CD14-positive monocyte (primary cell): ENCODE results near the gene HS6ST1. TPM values are rescaled to one million over a fixed set of nuclear protein-coding genes. Genes with fewer than 3 reads are reported as not detected.

Experiments
- DNase-seq, 3 donors: peaks; one replicate each; pipeline ENCODE4 v3.0.0-alpha.2; 2011 to 2022
- H2AFZ ChIP-seq: 2 replicates; pipeline ENCODE4 v1.6.0; 2012; ENCODE audit warnings: mild to moderate bottlenecking, low read depth, low read length, inconsistent platforms; ENCODE audit not compliant: insufficient read depth, poor library complexity, severe bottlenecking
- H3K27ac ChIP-seq, 2 donors: 1 replicate in 1 of 2; 2 replicates in 1 of 2; pipeline ENCODE4 v1.5.1; 2012 to 2013; ENCODE audit warnings: low read length in 2 of 2, control low read depth in 1 of 2, inconsistent platforms in 1 of 2, low read depth in 1 of 2, mild to moderate bottlenecking in 1 of 2
- H3K27me3 ChIP-seq, 2 donors: one replicate each; pipeline versions ENCODE4 v1.6.0 to v1.6.1; 2011 to 2013; ENCODE audit warnings: low read length in 2 of 2; ENCODE audit not compliant: control insufficient read depth in 2 of 2, insufficient read depth in 2 of 2
- H3K36me3 ChIP-seq, 2 donors: replicated peaks in 1 of 2; 1 replicate in 1 of 2; 2 replicates in 1 of 2; pipeline versions ENCODE4 v1.5.1 to v1.6.1; 2012 to 2013; ENCODE audit warnings: low read length in 2 of 2, control low read depth in 1 of 2, inconsistent platforms in 1 of 2, mild to moderate bottlenecking in 1 of 2; ENCODE audit not compliant: insufficient read depth in 2 of 2, control insufficient read depth in 1 of 2
- H3K4me1 ChIP-seq, 2 donors: 1 replicate in 1 of 2; 2 replicates in 1 of 2; pipeline versions ENCODE4 v1.5.1 to v1.6.1; 2012 to 2013; ENCODE audit warnings: low read length in 2 of 2, control low read depth in 1 of 2, inconsistent platforms in 1 of 2, mild to moderate bottlenecking in 1 of 2, moderate library complexity in 1 of 2; ENCODE audit not compliant: insufficient read depth in 2 of 2, control insufficient read depth in 1 of 2
- H3K4me2 ChIP-seq: replicated peaks from 2 replicates; pipeline ENCODE3; 2012; ENCODE audit warnings: low read length, moderate library complexity, mild to moderate bottlenecking; ENCODE audit not compliant: poor library complexity, severe bottlenecking; ENCODE audit errors: extremely low read depth
- H3K4me3 ChIP-seq, 3 experiments: fragments of 200-600 bp in 1 of 3; sonication (generic) in 1 of 3; replicated peaks in 1 of 3; 1 replicate in 2 of 3; 2 replicates in 1 of 3; pipeline ENCODE4 v1.5.1; 2011 to 2013; ENCODE audit warnings: low read length in 3 of 3, mild to moderate bottlenecking in 3 of 3, control low read depth in 2 of 3, low read depth in 2 of 3, inconsistent platforms in 1 of 3, moderate library complexity in 1 of 3
- H3K79me2 ChIP-seq: 2 replicates; pipeline ENCODE4 v1.6.0; 2012; ENCODE audit warnings: mild to moderate bottlenecking, control low read depth, inconsistent platforms, low read length, moderate library complexity; ENCODE audit not compliant: insufficient read depth
- H3K9ac ChIP-seq: 2 replicates; pipeline ENCODE4 v1.6.0; 2017; ENCODE audit warnings: low read length, mild to moderate bottlenecking; ENCODE audit not compliant: insufficient read depth, poor library complexity, severe bottlenecking
- H3K9me3 ChIP-seq, 2 donors: replicated peaks in 1 of 2; 1 replicate in 1 of 2; 2 replicates in 1 of 2; pipeline versions ENCODE4 v1.5.1 to v1.6.1; 2012 to 2013; ENCODE audit warnings: low read length in 2 of 2, control low read depth in 1 of 2; ENCODE audit not compliant: control insufficient read depth in 1 of 2, insufficient read depth in 1 of 2
- H4K20me1 ChIP-seq: 2 replicates; pipeline ENCODE4 v1.6.0; 2012; ENCODE audit warnings: mild to moderate bottlenecking, low read length, control low read depth, moderate library complexity; ENCODE audit not compliant: insufficient read depth
- H3K27ac Mint-ChIP-seq, 7 donors: one replicate each; pipeline ENCODE4 v1.8.0; 2020; ENCODE audit warnings: mild to moderate bottlenecking in 7 of 7, mixed read lengths in 7 of 7, moderate library complexity in 6 of 7, inconsistent platforms in 2 of 7
- H3K27me3 Mint-ChIP-seq, 3 donors: one replicate each; pipeline ENCODE4 v1.8.0; 2021 to 2022; ENCODE audit warnings: low read depth in 3 of 3, mild to moderate bottlenecking in 3 of 3, mixed read lengths in 3 of 3, moderate library complexity in 3 of 3, inconsistent platforms in 1 of 3
- H3K36me3 Mint-ChIP-seq, 2 donors: one replicate each; pipeline ENCODE4 v1.8.0; 2020; ENCODE audit warnings: mixed read lengths in 2 of 2, inconsistent platforms in 1 of 2, mild to moderate bottlenecking in 1 of 2
- H3K4me1 Mint-ChIP-seq: one replicate; pipeline ENCODE4 v1.8.0; 2020; ENCODE audit warnings: mild to moderate bottlenecking, mixed read lengths
- H3K4me3 Mint-ChIP-seq, 2 donors: one replicate each; pipeline ENCODE4 v1.8.0; 2020; ENCODE audit warnings: mild to moderate bottlenecking in 2 of 2, mixed read lengths in 2 of 2, moderate library complexity in 1 of 2
- H3K9me3 Mint-ChIP-seq, 7 donors: one replicate each; pipeline ENCODE4 v1.8.0; 2020 to 2022; ENCODE audit warnings: mixed read lengths in 7 of 7, mild to moderate bottlenecking in 6 of 7, moderate library complexity in 6 of 7, inconsistent platforms in 2 of 7
- WGBS: methylation state at CpG from one replicate; pipeline ENCODE4 v1.1.5; 2013; ENCODE audit warnings: missing lambda C conversion rate; ENCODE audit not compliant: insufficient coverage; 5-methylcytosine and 5-hydroxymethylcytosine counted together
- intact Hi-C, 2 donors: fragments of 100-400 bp; cut with micrococcal nuclease; formaldehyde crosslinking; loops; one replicate each; pipeline versions ENCODE4 v1.15.0 to v1.15.1; 2023
- polyA plus RNA-seq, 3 donors: library from polyadenylated mRNA; depleted of rRNA in 1 of 3; unstranded in 2 of 3; stranded (reverse) in 1 of 3; fragments of 300-500 nt in 2 of 3; fragments of >200 nt in 1 of 3; fragmentation: Illumina TruSeq in 2 of 3; gene quantifications; 1 replicate in 2 of 3; 2 replicates in 1 of 3; pipeline ENCODE4 v1.2.3, GENCODE V29; 2012 to 2021
- TF ChIP-seq, protein P1 (sequence below): fragments of 200-600 bp; IDR thresholded peaks from one replicate; pipeline ENCODE4 v1.8.0; 2022; ENCODE audit warnings: antibody characterized with exemption, mild to moderate bottlenecking

The HS6ST1 gene
- polyA plus RNA-seq, 3 donors, result 2.9 to 5.4 (median 4.0) TPM

DNA sequence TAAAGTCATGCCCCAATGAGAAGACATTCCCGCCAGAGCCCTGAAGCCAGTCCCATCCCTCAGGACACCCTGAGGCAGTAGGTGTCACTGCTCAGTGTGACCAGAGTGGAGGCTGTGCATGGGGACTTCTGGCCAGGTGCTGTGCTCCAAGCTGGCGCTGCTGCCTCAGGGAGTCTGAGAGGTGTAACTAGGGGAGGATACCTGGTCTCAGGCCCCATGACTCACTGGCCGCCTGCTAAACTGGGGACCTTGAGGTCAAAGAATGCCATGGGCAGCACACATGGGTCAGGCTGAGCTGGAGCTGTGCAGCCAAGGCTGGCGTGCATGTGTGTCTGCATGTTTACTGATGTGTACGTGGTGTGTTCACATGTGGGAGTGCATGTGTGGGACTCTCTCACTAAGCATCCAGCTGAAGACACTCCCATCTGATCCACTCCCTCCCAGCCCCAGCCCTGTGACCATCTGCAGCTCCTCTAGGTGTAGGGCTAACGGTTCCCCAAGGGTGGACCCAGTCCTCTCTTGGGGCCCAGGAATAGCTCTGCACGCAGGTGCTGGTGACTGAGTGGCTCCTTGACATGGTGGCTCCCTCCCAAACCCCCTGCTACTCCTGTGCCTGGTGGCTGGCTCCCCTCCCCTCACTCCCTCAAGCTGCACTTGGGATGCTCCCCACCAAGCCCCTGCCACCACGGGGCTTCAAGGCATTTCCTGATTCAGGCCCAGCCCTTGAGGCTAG is 16.5 kb downstream of the HS6ST1 start:
- Histone ChIP-seq H3K36me3 (no peaks in the 10 kb centered on the region), H3K27ac (no peak overlapping the region), H3K9me3 (no peaks in the 10 kb centered on the region), H3K4me3 (no peak overlapping the region), H3K27me3 (no peaks in the 10 kb centered on the region), H3K9ac (no peak overlapping the region), H2AFZ (no peak overlapping the region), H4K20me1 (peaks cover 100% of the 10 kb centered on the region), H3K79me2 (peaks cover 10% of the 10 kb centered on the region), H3K4me1 (no peaks in the 10 kb centered on the region), H3K4me2 (no peak overlapping the region)
- Mint-ChIP-seq H3K9me3 (peaks cover 0 to 4% (median 0%) of the 10 kb centered on the region in 7 donors), H3K4me1 (no peaks in the 10 kb centered on the region), H3K36me3 (peaks cover 2 to 8% of the 10 kb centered on the region in 2 donors), H3K27me3 (peaks cover 0 to 5% (median 2%) of the 10 kb centered on the region in 3 donors), H3K27ac (no peak overlapping the region), H3K4me3 (no peak overlapping the region)
- TF ChIP-seq, protein P1, sequence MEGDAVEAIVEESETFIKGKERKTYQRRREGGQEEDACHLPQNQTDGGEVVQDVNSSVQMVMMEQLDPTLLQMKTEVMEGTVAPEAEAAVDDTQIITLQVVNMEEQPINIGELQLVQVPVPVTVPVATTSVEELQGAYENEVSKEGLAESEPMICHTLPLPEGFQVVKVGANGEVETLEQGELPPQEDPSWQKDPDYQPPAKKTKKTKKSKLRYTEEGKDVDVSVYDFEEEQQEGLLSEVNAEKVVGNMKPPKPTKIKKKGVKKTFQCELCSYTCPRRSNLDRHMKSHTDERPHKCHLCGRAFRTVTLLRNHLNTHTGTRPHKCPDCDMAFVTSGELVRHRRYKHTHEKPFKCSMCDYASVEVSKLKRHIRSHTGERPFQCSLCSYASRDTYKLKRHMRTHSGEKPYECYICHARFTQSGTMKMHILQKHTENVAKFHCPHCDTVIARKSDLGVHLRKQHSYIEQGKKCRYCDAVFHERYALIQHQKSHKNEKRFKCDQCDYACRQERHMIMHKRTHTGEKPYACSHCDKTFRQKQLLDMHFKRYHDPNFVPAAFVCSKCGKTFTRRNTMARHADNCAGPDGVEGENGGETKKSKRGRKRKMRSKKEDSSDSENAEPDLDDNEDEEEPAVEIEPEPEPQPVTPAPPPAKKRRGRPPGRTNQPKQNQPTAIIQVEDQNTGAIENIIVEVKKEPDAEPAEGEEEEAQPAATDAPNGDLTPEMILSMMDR, result no peak
- intact Hi-C loops, result no loop called here
- WGBS, result 82% methylated on average over 6 of the region's 8 CpGs
- no peak for DNase-seq

DNA sequence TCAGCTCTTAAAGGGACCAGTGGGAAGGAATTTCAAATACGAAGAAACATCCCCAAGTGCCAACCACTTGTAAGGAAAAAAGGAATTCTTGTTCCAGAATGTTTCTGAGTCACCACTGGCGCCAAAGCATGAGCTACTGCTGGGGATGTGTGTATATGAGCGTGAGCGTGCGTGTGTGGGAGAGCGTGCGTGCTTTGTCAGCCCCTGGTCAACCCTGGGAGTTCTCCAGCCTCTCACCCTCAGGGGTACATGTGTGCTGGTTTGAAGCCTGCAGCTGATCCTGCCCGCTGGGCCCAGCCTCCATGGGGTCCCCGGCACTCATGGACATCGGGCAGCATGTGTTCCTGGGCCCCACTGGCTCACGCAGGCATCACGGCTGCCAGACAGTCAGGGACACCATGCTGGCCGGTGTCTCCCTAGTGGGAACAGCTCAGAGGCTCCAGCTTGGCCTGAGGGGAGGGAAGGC is 17.1 kb downstream of the HS6ST1 start:
- H3K4me3 ChIP-seq, result no peak overlapping the region
- no peaks in the 10 kb centered on the region for H3K4me1 ChIP-seq
- no peak overlapping the region for H2AFZ ChIP-seq
- no peak overlapping the region for H3K4me3 Mint-ChIP-seq
- no peak for DNase-seq
- peaks cover 2 to 4% of the 10 kb centered on the region in 2 donors for H3K36me3 Mint-ChIP-seq
- H3K9ac ChIP-seq, result no peak overlapping the region
- no peak overlapping the region for H3K27ac Mint-ChIP-seq
- no peaks in the 10 kb centered on the region for H3K4me1 Mint-ChIP-seq
- H3K27me3 ChIP-seq, result no peaks in the 10 kb centered on the region
- no peak overlapping the region for H3K27ac ChIP-seq
- no peak overlapping the region for H3K4me2 ChIP-seq
- H3K9me3 ChIP-seq, result no peaks in the 10 kb centered on the region
- TF ChIP-seq, protein P1, result no peak
- WGBS, result 99% methylated on average over 10 of the region's 13 CpGs
- H4K20me1 ChIP-seq, result peaks cover 100% of the 10 kb centered on the region
- H3K9me3 Mint-ChIP-seq, result peaks cover 0 to 4% (median 0%) of the 10 kb centered on the region in 7 donors
- intact Hi-C loops, result no loop called here
- H3K79me2 ChIP-seq, result peaks cover 8% of the 10 kb centered on the region
- H3K27me3 Mint-ChIP-seq, result peaks cover 0 to 5% (median 2%) of the 10 kb centered on the region in 3 donors
- no peaks in the 10 kb centered on the region for H3K36me3 ChIP-seq
